Fibroblast of lung (primary cell): Measurements from ENCODE around the gene CSGALNACT2. TPM values are rescaled to one million over a fixed set of nuclear protein-coding genes. Genes with fewer than 3 reads are reported as not detected.
"Not testable (repeated sequence)": the region's sequence is repeated elsewhere in the genome, so short reads cannot be mapped to it uniquely, and the experiment has no call there.

ENCODE experiments used
- DNase-seq, 2 donors: peaks; one replicate each; pipeline versions ENCODE4 v3.0.0 to v3.0.0-alpha.2; 2010; ENCODE audit warnings: low read depth in 2 of 2
- H2AFZ ChIP-seq: 2 replicates; pipeline ENCODE4 v1.5.1; 2012; ENCODE audit warnings: low read length, control low read depth, inconsistent platforms
- H3K27ac ChIP-seq: 2 replicates; pipeline ENCODE4 v1.5.1; 2011; ENCODE audit warnings: low read length, control low read depth; ENCODE audit not compliant: insufficient read depth
- H3K27me3 ChIP-seq: 2 replicates; pipeline ENCODE4 v1.5.1; 2011; ENCODE audit warnings: mild to moderate bottlenecking, low read length; ENCODE audit not compliant: control insufficient read depth, insufficient read depth
- H3K36me3 ChIP-seq: 2 replicates; pipeline ENCODE4 v1.5.1; 2011; ENCODE audit warnings: low read length; ENCODE audit not compliant: control insufficient read depth, insufficient read depth
- H3K4me1 ChIP-seq: 2 replicates; pipeline ENCODE4 v1.5.1; 2011; ENCODE audit warnings: low read length; ENCODE audit not compliant: control insufficient read depth, insufficient read depth; ENCODE audit errors: extremely low read depth
- H3K4me2 ChIP-seq: 2 replicates; pipeline ENCODE4 v1.5.1; 2011; ENCODE audit warnings: low read length, control low read depth; ENCODE audit not compliant: insufficient read depth; ENCODE audit errors: extremely low read depth
- H3K4me3 ChIP-seq, 4 experiments: fragments of 200-600 bp in 1 of 4; sonication (generic) in 1 of 4; replicated peaks in 1 of 4; 2 replicates each; pipeline ENCODE4 v1.5.1; 2011 to 2016; ENCODE audit warnings: low read length in 4 of 4, low read depth in 3 of 4, mild to moderate bottlenecking in 3 of 4, control low read depth in 2 of 4, inconsistent platforms in 1 of 4, mixed read lengths in 1 of 4; ENCODE audit not compliant: insufficient read depth in 1 of 4; ENCODE audit errors: control extremely low read depth in 1 of 4
- H3K79me2 ChIP-seq: 2 replicates; pipeline ENCODE4 v1.5.1; 2012; ENCODE audit warnings: mild to moderate bottlenecking, low read length, inconsistent platforms; ENCODE audit not compliant: control insufficient read depth, insufficient read depth
- H3K9ac ChIP-seq: 2 replicates; pipeline ENCODE4 v1.5.1; 2011; ENCODE audit warnings: mild to moderate bottlenecking, low read length, control low read depth; ENCODE audit not compliant: insufficient read depth
- H3K9me3 ChIP-seq: 2 replicates; pipeline ENCODE4 v1.5.1; 2012; ENCODE audit warnings: low read depth, low read length; ENCODE audit not compliant: control insufficient read depth, insufficient read depth
- H4K20me1 ChIP-seq: 2 replicates; pipeline ENCODE4 v1.5.1; 2011; ENCODE audit warnings: low read length; ENCODE audit not compliant: control insufficient read depth, insufficient read depth; ENCODE audit errors: extremely low read depth
- CTCF ChIP-seq, 2 donors: IDR thresholded peaks in 1 of 2; conservative IDR thresholded peaks in 1 of 2; 1 replicate in 1 of 2; 2 replicates in 1 of 2; pipeline ENCODE4 v1.5.1; 2011 to 2012; ENCODE audit warnings: low read length in 2 of 2, control low read depth in 1 of 2, inconsistent platforms in 1 of 2, low read depth in 1 of 2, mild to moderate bottlenecking in 1 of 2
- EZH2 ChIP-seq: IDR thresholded peaks from 2 replicates; pipeline ENCODE4 v1.5.1; 2012; ENCODE audit warnings: low read length, control low read depth, mild to moderate bottlenecking; ENCODE audit errors: missing control alignments
- polyA plus RNA-seq, 2 donors: library from polyadenylated mRNA; depleted of rRNA in 1 of 2; stranded (reverse) in 1 of 2; unstranded in 1 of 2; fragments of >200 nt; gene quantifications; 2 replicates each; pipeline ENCODE4 v1.2.1, GENCODE V29; 2011 to 2012; ENCODE audit warnings: missing spikeins in 1 of 2
- total RNA-seq: library from RNA; depleted of rRNA; stranded (reverse); fragments of >200 nt; gene quantifications from 2 replicates; pipeline ENCODE4 v1.2.1, GENCODE V29; 2014

The CSGALNACT2 gene
- total and polyA plus RNA-seq, 2 donors (not counting 1 experiment from before 2014, with no cell fraction given): 38.6 to 46.9 TPM

GRCh38 chr10:43181146-43181545, 42.9 kb downstream of the CSGALNACT2 start:
- no peak overlapping the region for H3K9ac ChIP-seq
- no peaks in the 10 kb centered on the region for H4K20me1 ChIP-seq
- H3K79me2 ChIP-seq: no peaks in the 10 kb centered on the region
- no peak overlapping the region for H2AFZ ChIP-seq
- H3K27me3 ChIP-seq: no peaks in the 10 kb centered on the region
- H3K4me2 ChIP-seq: no peak overlapping the region
- peaks cover 4% of the 10 kb centered on the region for H3K36me3 ChIP-seq
- no peak overlapping the region for H3K4me3 ChIP-seq
- H3K27ac ChIP-seq: no peak overlapping the region
- H3K4me1 ChIP-seq: peaks cover 2% of the 10 kb centered on the region
- no peaks in the 10 kb centered on the region for H3K9me3 ChIP-seq
- no peak for TF ChIP-seq CTCF (conservative IDR thresholded peaks at IDR 0.05 in 1 of 2, IDR thresholded peaks at IDR 0.05 in 1 of 2; ENCODE audit: low read depth in 1 of 2, low read length in 2 of 2)
- no peak for TF ChIP-seq EZH2
- no peak for DNase-seq

- not testable (repeated sequence) for H3K27ac ChIP-seq, H3K4me3 ChIP-seq, H4K20me1 ChIP-seq, H3K36me3 ChIP-seq, H2AFZ ChIP-seq, H3K4me2 ChIP-seq, H3K9me3 ChIP-seq, H3K4me1 ChIP-seq, H3K79me2 ChIP-seq, H3K27me3 ChIP-seq, H3K9ac ChIP-seq, DNase-seq
These were observed 45.5 kb downstream of the CSGALNACT2 start for GRCh38 chr10:43183764-43184163.

GRCh38 chr10:43186150-43186549, 47.9 kb downstream of the CSGALNACT2 start:
- Histone ChIP-seq H4K20me1 (no peaks in the 10 kb centered on the region), H3K4me2 (no peak overlapping the region), H2AFZ (no peak overlapping the region), H3K4me1 (no peaks in the 10 kb centered on the region), H3K27me3 (no peaks in the 10 kb centered on the region), H3K9me3 (no peaks in the 10 kb centered on the region), H3K27ac (no peak overlapping the region), H3K79me2 (no peaks in the 10 kb centered on the region), H3K4me3 (no peak overlapping the region), H3K9ac (no peak overlapping the region), H3K36me3 (peaks cover 3% of the 10 kb centered on the region)
- no peak for TF ChIP-seq CTCF (conservative IDR thresholded peaks at IDR 0.05 in 1 of 2, IDR thresholded peaks at IDR 0.05 in 1 of 2; ENCODE audit: low read depth in 1 of 2, low read length in 2 of 2)
- TF ChIP-seq EZH2: no peak
- peak in 1 of 2 donors; percentile 23 for DNase-seq
